K562 (cell line): ENCODE results near the gene CAMK2A. TPM values are rescaled to one million over a fixed set of nuclear protein-coding genes. Genes with fewer than 3 reads are reported as not detected.
A peak's percentile ranks its signal among the peaks of the same experiment; 100 is the strongest.

ENCODE experiments used
- ATAC-seq: fragments of 200-7000 bp; cut with Tn5 transposase; 3 replicates; pipeline ENCODE4 v1.9.1; 2020; ENCODE audit warnings: moderate library complexity
- BruUV-seq: library from RNA; stranded (reverse); fragments of 400-500 nt; replicated peaks from 2 replicates; lab custom pipeline; 2021; lab: Mats Ljungman, UMichigan
- CTCF ChIA-PET: fragments of 300-600 bp; formaldehyde crosslinking; extraction: SDS; loops from one replicate; lab custom pipeline; 2021; ENCODE audit warnings: low intra/inter-chr PET ratio; lab: Yijun Ruan, JAX
- POLR2A ChIA-PET: fragments of 300-600, 350-650 bp; sonication (Branson Sonifier 250); formaldehyde crosslinking; extraction: SDS; loops from one replicate; lab custom pipeline; 2021; ENCODE audit warnings: antibody characterized with exemption, inconsistent platforms; lab: Yijun Ruan, JAX
- DNase-seq, 4 experiments: peaks; one replicate each; pipeline versions ENCODE4 v3.0.0 to v3.0.0-alpha.2; 2011 to 2018; ENCODE audit warnings: low spot score in 3 of 4, mixed read lengths in 3 of 4; ENCODE audit errors: extremely low read depth in 1 of 4
- FAIRE-seq: peaks from 2 replicates; lab custom pipeline; 2011; peaks lifted over from hg19 to GRCh38; lab: Jason Lieb, UNC
- H2AFZ ChIP-seq: 2 replicates; pipeline ENCODE4 v1.6.0; 2011; ENCODE audit warnings: low read depth, low read length, control low read depth, inconsistent platforms
- H3K27ac ChIP-seq: fragments of 200-600 bp; 3 replicates; pipeline ENCODE4 v1.8.0; 2011; ENCODE audit warnings: low read depth, mild to moderate bottlenecking, control low read depth, inconsistent platforms, low read length, moderate library complexity, mixed read lengths; ENCODE audit errors: extremely low read depth
- H3K27me3 ChIP-seq, 2 experiments: fragments of 300-600 bp in 1 of 2; 2 replicates in 1 of 2; 3 replicates in 1 of 2; pipeline versions ENCODE4 v1.6.0 to v1.8.0; 2011; ENCODE audit warnings: inconsistent platforms in 2 of 2, low read length in 2 of 2, mild to moderate bottlenecking in 1 of 2, mixed read lengths in 1 of 2, moderate library complexity in 1 of 2; ENCODE audit not compliant: control insufficient read depth in 2 of 2, insufficient read depth in 2 of 2
- H3K36me3 ChIP-seq: fragments of 300-600 bp; 3 replicates; pipeline ENCODE4 v1.8.0; 2011; ENCODE audit warnings: mild to moderate bottlenecking, low read length, inconsistent platforms; ENCODE audit not compliant: control insufficient read depth, insufficient read depth
- H3K4me1 ChIP-seq, 2 experiments: fragments of 200-600 bp in 1 of 2; replicated peaks in 1 of 2; 2 replicates in 1 of 2; 3 replicates in 1 of 2; pipeline versions ENCODE4 v1.5.1 to v1.8.0; 2011; ENCODE audit warnings: inconsistent platforms in 2 of 2, low read length in 2 of 2, mild to moderate bottlenecking in 1 of 2, mixed read lengths in 1 of 2, moderate library complexity in 1 of 2; ENCODE audit not compliant: control insufficient read depth in 2 of 2, insufficient read depth in 2 of 2
- H3K4me2 ChIP-seq: 2 replicates; pipeline ENCODE4 v1.6.1; 2011; ENCODE audit warnings: low read length, control low read depth, inconsistent platforms, mixed read lengths; ENCODE audit not compliant: insufficient read depth
- H3K4me3 ChIP-seq: fragments of 200-600 bp; sonication (generic), shearing (Covaris generic); 2 replicates; pipeline ENCODE4 v1.5.1; 2016; ENCODE audit warnings: control low read depth, inconsistent platforms
- H3K79me2 ChIP-seq: fragments of 200-600 bp; 3 replicates; pipeline ENCODE4 v1.8.0; 2011; ENCODE audit warnings: low read length, inconsistent platforms; ENCODE audit not compliant: control insufficient read depth, insufficient read depth
- H3K9ac ChIP-seq, 2 experiments: 2 replicates each; pipeline versions ENCODE4 v1.6.0 to v1.6.1; 2011; ENCODE audit warnings: low read depth in 2 of 2, low read length in 2 of 2, control low read depth in 1 of 2, inconsistent platforms in 1 of 2, mild to moderate bottlenecking in 1 of 2, mixed read lengths in 1 of 2; ENCODE audit not compliant: insufficient read depth in 1 of 2
- H3K9me1 ChIP-seq: one replicate; pipeline ENCODE4 v1.6.0; 2011; ENCODE audit warnings: inconsistent platforms, mild to moderate bottlenecking, low read length, moderate library complexity; ENCODE audit not compliant: control insufficient read depth, insufficient read depth
- H3K9me3 ChIP-seq: replicated peaks from 2 replicates; pipeline ENCODE4 v1.5.1; 2011; ENCODE audit warnings: low read depth, low read length, inconsistent platforms; ENCODE audit not compliant: control insufficient read depth, insufficient read depth
- H4K20me1 ChIP-seq: replicated peaks from 2 replicates; pipeline ENCODE4 v1.6.1; 2011; ENCODE audit warnings: low read length, inconsistent platforms, mixed read lengths; ENCODE audit not compliant: control insufficient read depth, insufficient read depth
- DMBX1 ChIP-seq: fragments of 250-450 bp; sonication (Bioruptor Pico); IDR thresholded peaks from 2 replicates; pipeline ENCODE4 v1.8.0; 2022; ENCODE audit warnings: inconsistent platforms, mild to moderate bottlenecking, moderate library complexity, borderline replicate concordance
- MAX ChIP-seq: sonication (generic); formaldehyde crosslinking; IDR thresholded peaks from 2 replicates; pipeline ENCODE4 v1.9.0; 2022; ENCODE audit warnings: mild to moderate bottlenecking, missing genetic modification reagents
- MEF2D ChIP-seq: conservative IDR thresholded peaks from 2 replicates; pipeline ENCODE4 v1.6.1; 2016; ENCODE audit warnings: low read depth, missing genetic modification characterization, missing compliant biosample characterization
- RREB1 ChIP-seq: fragments of 250-450 bp; sonication (Bioruptor Pico); IDR thresholded peaks from 2 replicates; pipeline ENCODE4 v1.4.0; 2020
- YY1 ChIP-seq, 3 experiments: IDR thresholded peaks; 2 replicates each; pipeline ENCODE4 v1.6.1; 2011; ENCODE audit warnings: low read length in 2 of 3, mild to moderate bottlenecking in 2 of 3, moderate library complexity in 2 of 3, borderline replicate concordance in 1 of 3, control low read depth in 1 of 3, low read depth in 1 of 3; ENCODE audit not compliant: insufficient read depth in 3 of 3, insufficient replicate concordance in 2 of 3, control insufficient read depth in 1 of 3, insufficient read length in 1 of 3; ENCODE audit errors: extremely low read depth in 1 of 3
- ZNF184 ChIP-seq: sonication (generic); formaldehyde crosslinking; IDR thresholded peaks from 2 replicates; pipeline ENCODE4 v1.5.0; 2020; ENCODE audit warnings: missing genetic modification reagents
- WGBS: fragments of 100-300 bp; shearing (Covaris generic); methylation state at CpG from one replicate; pipeline ENCODE4 v1.1.6; 2016; ENCODE audit warnings: low coverage, mixed read lengths; ENCODE audit not compliant: insufficient coverage; ENCODE audit errors: missing lambda C conversion rate; 5-methylcytosine and 5-hydroxymethylcytosine counted together
- in situ Hi-C: fragments of 300-500 bp; cut with MboI; formaldehyde crosslinking; loops from 4 replicates; pipeline ENCODE4 v1.15.0; 2018; ENCODE audit warnings: inconsistent platforms, mixed read lengths
- intact Hi-C: fragments of 100-400 bp; cut with micrococcal nuclease; formaldehyde crosslinking; loops from 2 replicates; pipeline ENCODE4 v1.14.2; 2022
- polyA plus RNA-seq, 8 experiments: library from polyadenylated mRNA; depleted of rRNA in 4 of 8; stranded (reverse) in 5 of 8; unstranded in 3 of 8; fragments of >200 nt; fragmentation: Nextera tagmentation in 2 of 8; fragmentation: Illumina TruSeq in 1 of 8; extraction: Ambion mirVana in 2 of 8; extraction: Trizol in 1 of 8; gene quantifications; 2 replicates each; pipeline versions ENCODE4 v1.2.1 to v1.2.3, GENCODE V29; 2011 to 2014; ENCODE audit warnings: inconsistent platforms in 1 of 8, missing spikeins in 1 of 8
- total RNA-seq, 7 experiments: library from RNA; depleted of rRNA in 6 of 7; stranded (reverse); fragments of >200 nt in 6 of 7; fragmentation: Illumina TruSeq in 2 of 7; extraction: Trizol in 2 of 7; gene quantifications; 2 replicates each; pipeline versions ENCODE4 v1.2.1 to v1.2.3, GENCODE V29; 2011 to 2021; ENCODE audit warnings: low replicate concordance in 1 of 7

Gene CAMK2A
- total and polyA plus RNA-seq, 9 of the 15 experiments (the other 6 are each of a cell fraction or from before 2014, with no cell fraction given) = 0.01 to 0.18 (median 0.04) TPM; not detected in 6

- no TSS peak for BruUV-seq
- in situ Hi-C loops = no loop called here
- FAIRE-seq (no peak), ATAC-seq (no peak)
- no peaks in the 10 kb centered on the region for H3K36me3 ChIP-seq
- POLR2A ChIA-PET = interaction anchor here (0.5 to 1.2 kb wide), 5 partner anchors 9 to 107 kb away, joined by 3 to 5 read pairs (median 3); no protein-coding TSS in a partner anchor
- peak overlapping the region; percentile 76 for H2AFZ ChIP-seq
- intact Hi-C loops = no loop called here
- peaks cover 22 to 23% of the 10 kb centered on the region in 2 experiments for H3K4me1 ChIP-seq
- 47% methylated on average over 5 of the region's 5 CpGs for WGBS
- no peak overlapping the region for H3K27ac ChIP-seq
- H3K9me1 ChIP-seq = no peaks in the 10 kb centered on the region
- H3K4me2 ChIP-seq = no peak overlapping the region; the same call in 1 of the 2 replicates
- TF ChIP-seq ZNF184 = no peak
- TF ChIP-seq YY1 (IDR thresholded peaks at IDR 0.05; ENCODE audit: borderline replicate concordance in 1 of 3, control insufficient read depth in 1 of 3, extremely low read depth in 1 of 3, insufficient read depth in 3 of 3, insufficient read length in 1 of 3, insufficient replicate concordance in 2 of 3, low read depth in 1 of 3, low read length in 2 of 3) = peak in 1 of 3 experiments; percentile 77
- 0 out of 2 replicates have a peak, but pooled peaks have one; percentile 26 for TF ChIP-seq DMBX1 (CRISPR knock-in tag)
- TF ChIP-seq, all 486 proteins: peak for 2
- no peaks in the 10 kb centered on the region for H3K79me2 ChIP-seq
- CTCF ChIA-PET = no interaction called here
- no peaks in the 10 kb centered on the region for H3K9me3 ChIP-seq
- H4K20me1 ChIP-seq = no peaks in the 10 kb centered on the region
- H3K27me3 ChIP-seq = peaks cover 13 to 38% of the 10 kb centered on the region in 2 experiments; a peak in 4 of 5 replicates
- DNase-seq = no peak
- no peak overlapping the region for H3K9ac ChIP-seq
- H3K4me3 ChIP-seq = no peak overlapping the region
These were observed 43.1 kb downstream of the CAMK2A start for GRCh38 chr5:150246429-150246828.

- H3K27me3 ChIP-seq = peaks cover 13 to 37% of the 10 kb centered on the region in 2 experiments; a peak in 4 of 5 replicates
- no TSS peak for BruUV-seq
- TF ChIP-seq MEF2D (tag) (0 out of 2 replicates have a peak, but pooled peaks have one; percentile 12), RREB1 (0 out of 2 replicates have a peak, but pooled peaks have one; percentile 31), MAX (CRISPR knock-in tag) (peak; percentile 54; the same call in 1 of the 2 replicates)
These were observed 43.8 kb downstream of the CAMK2A start for GRCh38 chr5:150245808-150246207.

More at GRCh38 chr5:150245808-150246207, 43.8 kb downstream of the CAMK2A start:
- in situ Hi-C loops = no loop called here
- DNase-seq = no peak
- H4K20me1 ChIP-seq = no peaks in the 10 kb centered on the region
- POLR2A ChIA-PET = interaction anchor here (1.2 kb wide), 4 partner anchors 8 to 67 kb away, joined by 3 to 5 read pairs (median 4); no protein-coding TSS in a partner anchor
- H3K9me3 ChIP-seq = no peaks in the 10 kb centered on the region
- intact Hi-C loops = no loop called here
- peak overlapping the region in 1 of 2 experiments; percentile 77; a peak in 2 of 4 replicates for H3K9ac ChIP-seq
- H3K27ac ChIP-seq = no peak overlapping the region
- no peaks in the 10 kb centered on the region for H3K9me1 ChIP-seq
- 30% methylated on average over 3 of the region's 3 CpGs for WGBS
- H3K4me3 ChIP-seq = no peak overlapping the region
- FAIRE-seq = no peak
- peak overlapping the region; percentile 36; the same call in 1 of the 2 replicates for H3K4me2 ChIP-seq
- H2AFZ ChIP-seq = peak overlapping the region; percentile 76
- no peak for ATAC-seq
- H3K79me2 ChIP-seq = no peaks in the 10 kb centered on the region
- CTCF ChIA-PET = no interaction called here
- no peaks in the 10 kb centered on the region for H3K36me3 ChIP-seq
- H3K4me1 ChIP-seq = peaks cover 22 to 23% of the 10 kb centered on the region in 2 experiments
